ENCODE measurements around the gene LY6G5B.
A peak's percentile ranks its signal among the peaks of the same experiment; 100 is the strongest.

LY6G5B gene

GRCh38 chr6:31663126-31663960, 6.4 kb upstream of the LY6G5B start:
- no peak for DNase-seq (ENCODE audit: low read depth)

- DNase-seq (ENCODE audit: low read depth) = no peak
Measured at GRCh38 chr6:31663961-31664789, 5.6 kb upstream of the LY6G5B start.

- peak; percentile 87 for DNase-seq (ENCODE audit: low read depth)
Measured at GRCh38 chr6:31664790-31665500, 4.8 kb upstream of the LY6G5B start, which contains the start of gene GPANK1. Gene GPANK1, minus strand, starts transcription at chr6:31664997. Its CDS starts 519 bp downstream, at chr6:31664478.

GRCh38 chr6:31665501-31666336, 4.1 kb upstream of the LY6G5B start, which contains the start of gene CSNK2B:
Gene CSNK2B, plus strand, starts transcription at chr6:31666080. Its CDS starts 752 bp downstream, at chr6:31666832.
- peak; percentile 99 for DNase-seq (ENCODE audit: low read depth)

GRCh38 chr6:31666337-31666965, 3.3 kb upstream of the LY6G5B start:
- no peak for DNase-seq (ENCODE audit: low read depth)

- no peak for DNase-seq (ENCODE audit: low read depth)
Measured at GRCh38 chr6:31676322-31676903, 6.6 kb downstream of the LY6G5B start.

GRCh38 chr6:31676904-31677303, 7.1 kb downstream of the LY6G5B start:
- DNase-seq (ENCODE audit: low read depth) = no peak

GRCh38 chr6:31677955-31678354, 8.2 kb downstream of the LY6G5B start:
- DNase-seq (ENCODE audit: low read depth) = no peak

- peak; percentile 39 for DNase-seq (ENCODE audit: low read depth)
Measured at GRCh38 chr6:31680226-31681134, 10.7 kb downstream of the LY6G5B start, which contains the start of gene LY6G5C. Gene LY6G5C, minus strand, starts transcription at chr6:31681067. Its CDS starts 694 bp downstream, at chr6:31680373.

GRCh38 chr6:31681135-31681671, 11.4 kb downstream of the LY6G5B start:
- DNase-seq (ENCODE audit: low read depth) = peak; percentile 17

- DNase-seq (ENCODE audit: low read depth) = no peak
Measured at GRCh38 chr6:31683591-31683990, 13.8 kb downstream of the LY6G5B start.

- no peak for DNase-seq (ENCODE audit: low read depth)
Measured at GRCh38 chr6:31686483-31686882, 16.7 kb downstream of the LY6G5B start.

- no peak for DNase-seq (ENCODE audit: low read depth)
Measured at GRCh38 chr6:31687321-31687720, 17.5 kb downstream of the LY6G5B start.

- DNase-seq (ENCODE audit: low read depth) = no peak
Measured at GRCh38 chr6:31687860-31688693, 18.3 kb downstream of the LY6G5B start.

- no peak for DNase-seq (ENCODE audit: low read depth)
Measured at GRCh38 chr6:31689249-31690110, 19.7 kb downstream of the LY6G5B start.

- DNase-seq (ENCODE audit: low read depth) = no peak
Measured at GRCh38 chr6:31690231-31691077, 20.7 kb downstream of the LY6G5B start.

Measured in T follicular helper cell (primary cell).